Measurements from ENCODE around the gene TENT4B.
A peak's percentile ranks its signal among the peaks of the same experiment; 100 is the strongest.

GRCh38 chr16:50152807-50153595 lies at the start of gene TENT4B:
- TF ChIP-seq CTCF (IDR thresholded peaks at IDR 0.05) = peak in 1 of 4 experiments; percentile 4
- peak; percentile 75 for TF ChIP-seq POLR2A (IDR thresholded peaks at IDR 0.05)
